Measurements from ENCODE around the gene POLR3H.

DNA sequence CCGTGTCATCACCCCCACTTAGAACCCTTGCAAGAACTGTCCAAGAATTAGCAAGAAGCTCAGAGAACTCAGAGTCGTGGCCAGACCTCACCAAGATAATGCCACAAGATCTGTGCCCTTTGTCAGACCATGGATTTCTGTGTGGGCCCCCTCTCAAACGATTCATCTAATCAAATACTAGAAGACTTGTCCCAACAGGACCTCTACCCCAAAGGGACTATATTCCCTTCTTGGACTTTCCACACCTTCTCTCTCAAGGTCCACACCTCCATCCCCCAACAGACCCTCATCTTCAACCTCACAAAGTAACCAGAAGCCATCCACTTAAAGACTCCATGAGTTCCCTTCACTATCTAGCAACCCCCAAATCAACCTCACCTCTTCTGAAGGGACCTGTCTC lies 2.8 kb downstream of the POLR3H start:
- TF ChIP-seq GATA2 (IDR thresholded peaks at IDR 0.05; ENCODE audit: low read depth, low read length), result no peak
- TF ChIP-seq GATA3 (IDR thresholded peaks at IDR 0.05; ENCODE audit: low read depth, low read length), result no peak

Measured in SH-SY5Y (cell line).